ENCODE measurements around the gene TRIM37. TPM values are rescaled to one million over a fixed set of nuclear protein-coding genes. Genes with fewer than 3 reads are reported as not detected.
"Not testable (repeated sequence)": the region's sequence is repeated elsewhere in the genome, so short reads cannot be mapped to it uniquely, and the experiment has no call there.

Gene TRIM37
- total and polyA plus RNA-seq, 5 experiments from 2014 or later = 7.2 to 27.2 (median 9.3) TPM

GRCh38 chr17:59145571-59146096 is 39.0 kb upstream of the TRIM37 start:
- Mint-ChIP-seq H3K27ac (peak overlapping the region in 1 of 10 donors; percentile 63), H3K4me1 (peaks cover 7 to 15% (median 10%) of the 10 kb centered on the region in 4 donors), H3K9me3 (no peaks in the 10 kb centered on the region), H3K36me3 (peaks cover 0 to 14% (median 0%) of the 10 kb centered on the region in 3 donors), H3K4me3 (no peak overlapping the region), H3K27me3 (no peaks in the 10 kb centered on the region)
- DNase-seq (no peak), ATAC-seq (no peak)
- POLR2A ChIA-PET = no interaction called here

GRCh38 chr17:59141860-59142259 is 35.2 kb upstream of the TRIM37 start:
- DNase-seq (no peak), ATAC-seq (no peak)
- peaks cover 0 to 11% (median 0%) of the 10 kb centered on the region in 3 donors for H3K36me3 Mint-ChIP-seq
- H3K27ac Mint-ChIP-seq = no peak overlapping the region
- no peaks in the 10 kb centered on the region for H3K27me3 Mint-ChIP-seq
- peaks cover 0 to 5% (median 4%) of the 10 kb centered on the region in 4 donors for H3K4me1 Mint-ChIP-seq
- no peaks in the 10 kb centered on the region for H3K9me3 Mint-ChIP-seq
- H3K4me3 Mint-ChIP-seq = no peak overlapping the region
- POLR2A ChIA-PET = no interaction called here

- no peak overlapping the region for H3K27ac Mint-ChIP-seq
- POLR2A ChIA-PET = no interaction called here
- peaks cover 0 to 5% (median 3%) of the 10 kb centered on the region in 4 donors for H3K4me1 Mint-ChIP-seq
- no peaks in the 10 kb centered on the region for H3K9me3 Mint-ChIP-seq
- H3K4me3 Mint-ChIP-seq = no peak overlapping the region
- ATAC-seq (no peak), DNase-seq (no peak)
- peaks cover 0 to 11% (median 0%) of the 10 kb centered on the region in 3 donors for H3K36me3 Mint-ChIP-seq
- no peaks in the 10 kb centered on the region for H3K27me3 Mint-ChIP-seq
These were observed 33.3 kb upstream of the TRIM37 start for GRCh38 chr17:59139939-59140338.

- ATAC-seq, H3K4me1 Mint-ChIP-seq, H3K27me3 Mint-ChIP-seq, POLR2A ChIA-PET, H3K27ac Mint-ChIP-seq, H3K4me3 Mint-ChIP-seq, H3K9me3 Mint-ChIP-seq, DNase-seq, H3K36me3 Mint-ChIP-seq: not testable (repeated sequence)
These were observed 31.7 kb upstream of the TRIM37 start for GRCh38 chr17:59138339-59138738.

- Mint-ChIP-seq H3K4me3 (no peak overlapping the region), H3K27me3 (no peaks in the 10 kb centered on the region), H3K36me3 (peaks cover 0 to 28% (median 6%) of the 10 kb centered on the region in 3 donors), H3K4me1 (peaks cover 0 to 2% (median under 1%) of the 10 kb centered on the region in 4 donors), H3K9me3 (no peaks in the 10 kb centered on the region), H3K27ac (no peak overlapping the region)
- no peak for ATAC-seq
- POLR2A ChIA-PET = no interaction called here
- DNase-seq = no peak
These were observed 24.5 kb upstream of the TRIM37 start for GRCh38 chr17:59131131-59131530.

- peaks cover 0 to 31% (median 8%) of the 10 kb centered on the region in 3 donors for H3K36me3 Mint-ChIP-seq
- peaks cover 0 to 2% (median under 1%) of the 10 kb centered on the region in 4 donors for H3K4me1 Mint-ChIP-seq
- no peak overlapping the region for H3K27ac Mint-ChIP-seq
- H3K4me3 Mint-ChIP-seq = no peak overlapping the region
- H3K27me3 Mint-ChIP-seq = no peaks in the 10 kb centered on the region
- POLR2A ChIA-PET = no interaction called here
- no peak for ATAC-seq
- no peaks in the 10 kb centered on the region for H3K9me3 Mint-ChIP-seq
- DNase-seq = no peak
These were observed 23.1 kb upstream of the TRIM37 start for GRCh38 chr17:59129814-59130213.

GRCh38 chr17:59126809-59127417 is 20.2 kb upstream of the TRIM37 start:
- Mint-ChIP-seq H3K4me1 (peaks cover 0 to 1% (median 0%) of the 10 kb centered on the region in 4 donors), H3K4me3 (no peak overlapping the region), H3K9me3 (no peaks in the 10 kb centered on the region), H3K27me3 (no peaks in the 10 kb centered on the region), H3K36me3 (peaks cover 0 to 44% (median 8%) of the 10 kb centered on the region in 3 donors), H3K27ac (no peak overlapping the region)
- POLR2A ChIA-PET = no interaction called here
- DNase-seq (no peak), ATAC-seq (no peak)

GRCh38 chr17:59124665-59125064 is 18.0 kb upstream of the TRIM37 start:
- Mint-ChIP-seq H3K27me3 (no peaks in the 10 kb centered on the region), H3K27ac (no peak overlapping the region), H3K4me3 (no peak overlapping the region), H3K36me3 (peaks cover 0 to 50% (median 8%) of the 10 kb centered on the region in 3 donors), H3K9me3 (no peaks in the 10 kb centered on the region), H3K4me1 (no peaks in the 10 kb centered on the region)
- no peak for ATAC-seq
- POLR2A ChIA-PET = no interaction called here
- no peak for DNase-seq

- H3K9me3 Mint-ChIP-seq = no peaks in the 10 kb centered on the region
- no peaks in the 10 kb centered on the region for H3K4me1 Mint-ChIP-seq
- no peaks in the 10 kb centered on the region for H3K27me3 Mint-ChIP-seq
- peaks cover 0 to 49% (median 8%) of the 10 kb centered on the region in 3 donors for H3K36me3 Mint-ChIP-seq
- POLR2A ChIA-PET = no interaction called here
- H3K27ac Mint-ChIP-seq = no peak overlapping the region
- H3K4me3 Mint-ChIP-seq = no peak overlapping the region
- ATAC-seq (no peak), DNase-seq (no peak)
These were observed 15.3 kb upstream of the TRIM37 start for GRCh38 chr17:59121901-59122480.

- no peak for ATAC-seq
- H3K36me3 Mint-ChIP-seq = peaks cover 0 to 34% (median 4%) of the 10 kb centered on the region in 3 donors
- no peak overlapping the region for H3K27ac Mint-ChIP-seq
- H3K4me1 Mint-ChIP-seq = no peaks in the 10 kb centered on the region
- no peaks in the 10 kb centered on the region for H3K27me3 Mint-ChIP-seq
- POLR2A ChIA-PET = no interaction called here
- no peak overlapping the region for H3K4me3 Mint-ChIP-seq
- no peak for DNase-seq
- H3K9me3 Mint-ChIP-seq = no peaks in the 10 kb centered on the region
These were observed 8.8 kb upstream of the TRIM37 start for GRCh38 chr17:59115474-59115873.

GRCh38 chr17:59111539-59111938 is 4.9 kb upstream of the TRIM37 start:
- ATAC-seq = no peak
- DNase-seq = no peak
- no peaks in the 10 kb centered on the region for H3K27me3 Mint-ChIP-seq
- no peak overlapping the region for H3K4me3 Mint-ChIP-seq
- H3K36me3 Mint-ChIP-seq = peaks cover 0 to 22% (median 0%) of the 10 kb centered on the region in 3 donors
- H3K9me3 Mint-ChIP-seq = no peaks in the 10 kb centered on the region
- H3K4me1 Mint-ChIP-seq = peaks cover 0 to 7% (median 6%) of the 10 kb centered on the region in 4 donors
- POLR2A ChIA-PET = interaction anchor here (0.6 kb wide), 1 partner anchor 9 kb away, joined by 3 read pairs; no protein-coding TSS in a partner anchor
- H3K27ac Mint-ChIP-seq = peak overlapping the region in 1 of 10 donors; percentile 10

- POLR2A ChIA-PET = no interaction called here
- no peak overlapping the region for H3K4me3 Mint-ChIP-seq
- peaks cover 0 to 19% (median 0%) of the 10 kb centered on the region in 3 donors for H3K36me3 Mint-ChIP-seq
- no peak overlapping the region for H3K27ac Mint-ChIP-seq
- H3K9me3 Mint-ChIP-seq = no peaks in the 10 kb centered on the region
- peaks cover 0 to 13% (median 9%) of the 10 kb centered on the region in 4 donors for H3K4me1 Mint-ChIP-seq
- DNase-seq (no peak), ATAC-seq (no peak)
- no peaks in the 10 kb centered on the region for H3K27me3 Mint-ChIP-seq
These were observed 4.3 kb upstream of the TRIM37 start for GRCh38 chr17:59110973-59111372.

GRCh38 chr17:59108400-59109102 is 1.9 kb upstream of the TRIM37 start:
- Mint-ChIP-seq H3K4me3 (peak overlapping the region in 2 of 10 donors; percentile 20 to 39), H3K27me3 (no peaks in the 10 kb centered on the region), H3K4me1 (peaks cover 4 to 34% (median 28%) of the 10 kb centered on the region in 4 donors), H3K36me3 (peaks cover 0 to 19% (median 0%) of the 10 kb centered on the region in 3 donors), H3K9me3 (no peaks in the 10 kb centered on the region), H3K27ac (no peak overlapping the region)
- ATAC-seq (no peak), DNase-seq (no peak)
- POLR2A ChIA-PET = interaction anchor here (0.6 to 0.7 kb wide), 3 partner anchors 510 to 757 kb away, joined by 3 to 5 read pairs (median 3); no protein-coding TSS in a partner anchor

Measured in naive thymus-derived CD8-positive, alpha-beta T cell (primary cell).